ENCODE data around the gene SNTG2. TPM values are rescaled to one million over a fixed set of nuclear protein-coding genes. Genes with fewer than 3 reads are reported as not detected.

Gene SNTG2
- total and polyA plus RNA-seq, 4 donors, result not detected

DNA sequence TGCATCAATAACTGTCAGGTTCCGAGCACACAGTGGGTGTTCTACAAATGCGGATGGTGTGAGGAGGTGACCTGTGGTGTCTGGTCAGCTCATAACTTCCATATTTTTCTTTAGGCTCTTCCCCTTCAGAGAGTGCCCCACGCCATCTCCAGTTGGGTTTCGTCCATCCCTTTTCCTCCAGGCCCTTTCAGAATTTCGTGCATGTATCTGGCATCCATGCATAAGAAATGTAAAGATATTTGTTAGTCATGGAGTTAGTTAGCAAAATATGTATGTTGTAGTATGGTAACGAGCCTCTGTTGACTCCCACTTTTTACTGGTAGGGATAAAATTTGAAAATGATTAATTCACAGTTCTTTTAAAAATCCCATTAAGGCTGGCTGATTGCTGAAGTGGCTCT lies 67.2 kb downstream of the SNTG2 start:
- Histone ChIP-seq H3K9ac (ENCODE audit: low read depth in 1 of 2, low read length in 2 of 2) (no peak overlapping the region), H3K27me3 (ENCODE audit: control insufficient read depth in 4 of 4, insufficient read depth in 4 of 4, low read length in 3 of 4) (no peaks in the 10 kb centered on the region), H3K4me3 (ENCODE audit: low read depth in 1 of 3, low read length in 3 of 3) (no peak overlapping the region), H3K9me3 (ENCODE audit: control insufficient read depth in 4 of 4, low read length in 3 of 4) (no peaks in the 10 kb centered on the region), H3K27ac (ENCODE audit: low read depth in 1 of 2, low read length in 2 of 2) (no peak overlapping the region), H3K36me3 (ENCODE audit: control insufficient read depth in 4 of 4, insufficient read depth in 3 of 4, low read depth in 1 of 4, low read length in 3 of 4) (no peaks in the 10 kb centered on the region), H3K4me1 (ENCODE audit: control insufficient read depth in 4 of 4, insufficient read depth in 4 of 4, low read length in 3 of 4) (no peaks in the 10 kb centered on the region)
- TF ChIP-seq FOXA1 (IDR thresholded peaks at IDR 0.05), result no peak
- no peak for TF ChIP-seq JUND (IDR thresholded peaks at IDR 0.05)
- TF ChIP-seq YY1 (IDR thresholded peaks at IDR 0.05), result no peak
- TF ChIP-seq, protein P1, sequence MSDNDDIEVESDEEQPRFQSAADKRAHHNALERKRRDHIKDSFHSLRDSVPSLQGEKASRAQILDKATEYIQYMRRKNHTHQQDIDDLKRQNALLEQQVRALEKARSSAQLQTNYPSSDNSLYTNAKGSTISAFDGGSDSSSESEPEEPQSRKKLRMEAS (IDR thresholded peaks at IDR 0.05), result no peak
- no peak for TF ChIP-seq HNF4A (conservative IDR thresholded peaks at IDR 0.05)
- TF ChIP-seq, protein P2, sequence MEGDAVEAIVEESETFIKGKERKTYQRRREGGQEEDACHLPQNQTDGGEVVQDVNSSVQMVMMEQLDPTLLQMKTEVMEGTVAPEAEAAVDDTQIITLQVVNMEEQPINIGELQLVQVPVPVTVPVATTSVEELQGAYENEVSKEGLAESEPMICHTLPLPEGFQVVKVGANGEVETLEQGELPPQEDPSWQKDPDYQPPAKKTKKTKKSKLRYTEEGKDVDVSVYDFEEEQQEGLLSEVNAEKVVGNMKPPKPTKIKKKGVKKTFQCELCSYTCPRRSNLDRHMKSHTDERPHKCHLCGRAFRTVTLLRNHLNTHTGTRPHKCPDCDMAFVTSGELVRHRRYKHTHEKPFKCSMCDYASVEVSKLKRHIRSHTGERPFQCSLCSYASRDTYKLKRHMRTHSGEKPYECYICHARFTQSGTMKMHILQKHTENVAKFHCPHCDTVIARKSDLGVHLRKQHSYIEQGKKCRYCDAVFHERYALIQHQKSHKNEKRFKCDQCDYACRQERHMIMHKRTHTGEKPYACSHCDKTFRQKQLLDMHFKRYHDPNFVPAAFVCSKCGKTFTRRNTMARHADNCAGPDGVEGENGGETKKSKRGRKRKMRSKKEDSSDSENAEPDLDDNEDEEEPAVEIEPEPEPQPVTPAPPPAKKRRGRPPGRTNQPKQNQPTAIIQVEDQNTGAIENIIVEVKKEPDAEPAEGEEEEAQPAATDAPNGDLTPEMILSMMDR (IDR thresholded peaks at IDR 0.05; ENCODE audit: low read depth, low read length, missing input control), result no peak
- no peak for TF ChIP-seq RAD21 (IDR thresholded peaks at IDR 0.05)
- no peak for TF ChIP-seq NR2F2 (IDR thresholded peaks at IDR 0.05)
- TF ChIP-seq, protein P3, sequence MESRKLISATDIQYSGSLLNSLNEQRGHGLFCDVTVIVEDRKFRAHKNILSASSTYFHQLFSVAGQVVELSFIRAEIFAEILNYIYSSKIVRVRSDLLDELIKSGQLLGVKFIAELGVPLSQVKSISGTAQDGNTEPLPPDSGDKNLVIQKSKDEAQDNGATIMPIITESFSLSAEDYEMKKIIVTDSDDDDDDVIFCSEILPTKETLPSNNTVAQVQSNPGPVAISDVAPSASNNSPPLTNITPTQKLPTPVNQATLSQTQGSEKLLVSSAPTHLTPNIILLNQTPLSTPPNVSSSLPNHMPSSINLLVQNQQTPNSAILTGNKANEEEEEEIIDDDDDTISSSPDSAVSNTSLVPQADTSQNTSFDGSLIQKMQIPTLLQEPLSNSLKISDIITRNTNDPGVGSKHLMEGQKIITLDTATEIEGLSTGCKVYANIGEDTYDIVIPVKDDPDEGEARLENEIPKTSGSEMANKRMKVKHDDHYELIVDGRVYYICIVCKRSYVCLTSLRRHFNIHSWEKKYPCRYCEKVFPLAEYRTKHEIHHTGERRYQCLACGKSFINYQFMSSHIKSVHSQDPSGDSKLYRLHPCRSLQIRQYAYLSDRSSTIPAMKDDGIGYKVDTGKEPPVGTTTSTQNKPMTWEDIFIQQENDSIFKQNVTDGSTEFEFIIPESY (IDR thresholded peaks at IDR 0.05), result no peak
- no peak for TF ChIP-seq EGR1 (IDR thresholded peaks at IDR 0.05; ENCODE audit: low read depth in 2 of 2)
- no peak for TF ChIP-seq HNF4G (IDR thresholded peaks at IDR 0.05)
- WGBS, result 59% methylated on average over 6 of the region's 6 CpGs
- DNase-seq (ENCODE audit: low spot score), result no peak

DNA sequence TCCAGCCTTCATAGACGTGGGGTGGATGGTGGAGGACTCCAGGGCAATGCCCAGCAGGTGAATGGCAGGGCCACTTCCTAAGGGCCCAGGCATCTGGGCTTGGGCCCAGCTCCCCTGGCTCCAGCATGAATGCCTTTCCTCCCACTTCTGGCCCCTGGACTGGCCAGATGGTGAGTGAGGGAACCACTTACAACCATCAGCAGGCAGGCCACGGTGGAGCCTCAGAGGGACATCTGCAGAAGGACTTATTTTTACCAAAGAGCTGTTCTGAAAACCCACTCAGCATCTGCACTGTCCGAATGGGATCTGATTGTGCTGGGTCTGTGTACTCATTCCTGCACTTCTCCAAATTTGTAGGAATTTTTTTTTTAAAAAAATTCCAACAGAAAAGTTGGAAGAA lies 69.6 kb downstream of the SNTG2 start:
- Histone ChIP-seq H3K4me1 (ENCODE audit: control insufficient read depth in 4 of 4, insufficient read depth in 4 of 4, low read length in 3 of 4) (no peaks in the 10 kb centered on the region), H3K27ac (ENCODE audit: low read depth in 1 of 2, low read length in 2 of 2) (no peak overlapping the region), H3K9me3 (ENCODE audit: control insufficient read depth in 4 of 4, low read length in 3 of 4) (no peaks in the 10 kb centered on the region), H3K9ac (ENCODE audit: low read depth in 1 of 2, low read length in 2 of 2) (no peak overlapping the region), H3K4me3 (ENCODE audit: low read depth in 1 of 3, low read length in 3 of 3) (no peak overlapping the region), H3K27me3 (ENCODE audit: control insufficient read depth in 4 of 4, insufficient read depth in 4 of 4, low read length in 3 of 4) (no peaks in the 10 kb centered on the region), H3K36me3 (ENCODE audit: control insufficient read depth in 4 of 4, insufficient read depth in 3 of 4, low read depth in 1 of 4, low read length in 3 of 4) (no peaks in the 10 kb centered on the region)
- no peak for DNase-seq (ENCODE audit: low spot score)
- no peak for TF ChIP-seq RXRA (IDR thresholded peaks at IDR 0.05)
- no peak for TF ChIP-seq TAF1 (conservative IDR thresholded peaks at IDR 0.05)
- TF ChIP-seq HNF4A (conservative IDR thresholded peaks at IDR 0.05), result no peak
- TF ChIP-seq, protein P1 (IDR thresholded peaks at IDR 0.05), result no peak
- TF ChIP-seq, protein P4, sequence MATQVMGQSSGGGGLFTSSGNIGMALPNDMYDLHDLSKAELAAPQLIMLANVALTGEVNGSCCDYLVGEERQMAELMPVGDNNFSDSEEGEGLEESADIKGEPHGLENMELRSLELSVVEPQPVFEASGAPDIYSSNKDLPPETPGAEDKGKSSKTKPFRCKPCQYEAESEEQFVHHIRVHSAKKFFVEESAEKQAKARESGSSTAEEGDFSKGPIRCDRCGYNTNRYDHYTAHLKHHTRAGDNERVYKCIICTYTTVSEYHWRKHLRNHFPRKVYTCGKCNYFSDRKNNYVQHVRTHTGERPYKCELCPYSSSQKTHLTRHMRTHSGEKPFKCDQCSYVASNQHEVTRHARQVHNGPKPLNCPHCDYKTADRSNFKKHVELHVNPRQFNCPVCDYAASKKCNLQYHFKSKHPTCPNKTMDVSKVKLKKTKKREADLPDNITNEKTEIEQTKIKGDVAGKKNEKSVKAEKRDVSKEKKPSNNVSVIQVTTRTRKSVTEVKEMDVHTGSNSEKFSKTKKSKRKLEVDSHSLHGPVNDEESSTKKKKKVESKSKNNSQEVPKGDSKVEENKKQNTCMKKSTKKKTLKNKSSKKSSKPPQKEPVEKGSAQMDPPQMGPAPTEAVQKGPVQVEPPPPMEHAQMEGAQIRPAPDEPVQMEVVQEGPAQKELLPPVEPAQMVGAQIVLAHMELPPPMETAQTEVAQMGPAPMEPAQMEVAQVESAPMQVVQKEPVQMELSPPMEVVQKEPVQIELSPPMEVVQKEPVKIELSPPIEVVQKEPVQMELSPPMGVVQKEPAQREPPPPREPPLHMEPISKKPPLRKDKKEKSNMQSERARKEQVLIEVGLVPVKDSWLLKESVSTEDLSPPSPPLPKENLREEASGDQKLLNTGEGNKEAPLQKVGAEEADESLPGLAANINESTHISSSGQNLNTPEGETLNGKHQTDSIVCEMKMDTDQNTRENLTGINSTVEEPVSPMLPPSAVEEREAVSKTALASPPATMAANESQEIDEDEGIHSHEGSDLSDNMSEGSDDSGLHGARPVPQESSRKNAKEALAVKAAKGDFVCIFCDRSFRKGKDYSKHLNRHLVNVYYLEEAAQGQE (IDR thresholded peaks at IDR 0.05), result no peak
- no peak for TF ChIP-seq FOXA2 (IDR thresholded peaks at IDR 0.05)
- TF ChIP-seq, protein P2 (IDR thresholded peaks at IDR 0.05; ENCODE audit: low read depth, low read length, missing input control), result no peak
- no peak for TF ChIP-seq JUND (IDR thresholded peaks at IDR 0.05)
- no peak for TF ChIP-seq EGR1 (IDR thresholded peaks at IDR 0.05; ENCODE audit: low read depth in 2 of 2)
- no peak for TF ChIP-seq GABPA (IDR thresholded peaks at IDR 0.05 in 1 of 2, conservative IDR thresholded peaks at IDR 0.05 in 1 of 2)
- no peak for TF ChIP-seq RAD21 (IDR thresholded peaks at IDR 0.05)
- no peak for TF ChIP-seq SP1 (IDR thresholded peaks at IDR 0.05)
- TF ChIP-seq NR2F2 (IDR thresholded peaks at IDR 0.05), result no peak
- no peak for TF ChIP-seq FOXA1 (IDR thresholded peaks at IDR 0.05)
- TF ChIP-seq YY1 (IDR thresholded peaks at IDR 0.05), result no peak
- no peak for TF ChIP-seq HNF4G (IDR thresholded peaks at IDR 0.05)
- TF ChIP-seq, protein P3 (IDR thresholded peaks at IDR 0.05), result no peak
- TF ChIP-seq, protein P5, sequence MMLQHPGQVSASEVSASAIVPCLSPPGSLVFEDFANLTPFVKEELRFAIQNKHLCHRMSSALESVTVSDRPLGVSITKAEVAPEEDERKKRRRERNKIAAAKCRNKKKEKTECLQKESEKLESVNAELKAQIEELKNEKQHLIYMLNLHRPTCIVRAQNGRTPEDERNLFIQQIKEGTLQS (IDR thresholded peaks at IDR 0.05), result no peak
- WGBS, result 56% methylated on average over 3 of the region's 3 CpGs
